Stimulated activated CD8-positive, alpha-beta memory T cell treated with anti-CD3 and anti-CD28 coated beads, Interleukin-7, amount 100 ng/mL, for 24 hours (primary cell): ENCODE measurements around the gene STS.

Experiments used
- DNase-seq: peaks from one replicate; pipeline ENCODE4 v3.0.0-alpha.2; 2020; ENCODE audit warnings: low read depth

STS gene

DNA sequence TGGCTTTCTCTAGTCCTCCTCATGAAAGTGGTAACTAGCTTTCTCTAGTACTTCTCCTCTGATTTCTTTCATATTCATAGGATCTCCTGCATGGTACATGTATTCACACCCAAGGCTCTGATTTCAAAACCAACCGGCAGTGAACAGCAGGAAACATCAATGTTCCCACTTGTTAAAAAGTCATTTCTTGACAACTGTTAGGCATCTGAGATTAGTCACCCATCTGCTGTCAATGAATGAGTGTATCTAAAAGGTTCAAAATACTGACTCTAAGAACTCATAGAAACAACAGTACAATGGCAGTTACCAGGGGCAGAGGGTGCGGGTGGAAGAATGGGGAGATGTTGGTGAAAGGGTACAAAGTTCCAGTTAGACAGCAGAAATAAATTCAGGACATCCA, 31.9 kb downstream of the STS start:
- DNase-seq = no peak

DNA sequence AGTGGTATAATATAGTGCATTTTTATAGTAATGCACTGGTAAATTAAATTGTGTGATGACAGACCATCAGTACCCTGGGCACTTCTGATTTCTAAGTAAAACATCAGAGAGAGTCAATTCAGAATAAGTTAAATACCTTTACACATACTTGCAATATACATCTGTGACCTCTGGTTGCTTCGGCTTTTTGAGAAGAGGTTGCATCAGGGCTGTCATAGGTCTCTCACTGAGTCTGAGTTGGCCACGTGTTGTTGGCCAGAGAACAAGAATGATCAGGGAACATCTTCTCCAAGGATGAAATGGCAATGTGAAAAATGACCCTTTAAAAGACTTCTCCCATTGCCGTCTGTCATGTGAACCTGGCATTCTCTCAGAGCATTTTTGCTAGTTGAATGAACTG, 37.3 kb downstream of the STS start:
- DNase-seq = no peak

DNA sequence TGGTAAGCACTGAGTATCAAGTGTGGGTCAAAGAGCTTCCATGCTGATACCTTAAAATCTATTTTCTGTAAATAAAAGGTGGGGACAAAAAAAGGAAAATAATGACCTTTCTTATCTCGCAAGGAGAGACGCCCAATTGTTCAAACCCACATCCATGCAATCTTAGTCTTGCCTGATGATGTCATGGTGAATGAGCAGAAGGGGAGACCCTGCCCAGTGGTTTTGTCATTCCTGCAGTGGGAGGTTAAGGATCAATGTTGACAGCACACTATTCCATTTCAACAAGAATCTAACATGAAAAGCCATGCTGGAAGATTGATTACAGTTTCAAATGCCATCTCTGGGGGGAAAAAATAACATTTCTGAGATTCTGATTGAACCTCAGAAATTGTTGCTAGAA, 41.2 kb downstream of the STS start:
- no peak for DNase-seq

DNA sequence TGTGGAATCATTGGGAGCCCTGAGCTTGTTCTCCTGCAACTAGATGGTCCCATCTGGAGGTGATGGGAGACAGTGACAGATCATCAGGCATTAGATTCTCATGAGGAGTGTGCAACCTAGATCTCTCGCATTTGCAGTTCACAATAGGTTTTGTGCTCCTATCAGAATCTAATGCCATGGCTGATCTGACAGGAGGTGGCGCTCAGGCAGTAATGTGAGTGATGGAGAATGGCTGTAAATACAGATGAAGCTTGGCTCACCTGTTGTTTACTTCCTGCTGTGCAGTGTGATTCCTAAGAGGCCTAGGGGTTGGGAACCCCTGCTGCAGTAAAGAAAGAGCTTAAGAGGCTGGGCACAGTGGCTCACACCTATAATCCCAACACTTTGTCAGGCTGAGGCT, 42.6 kb downstream of the STS start:
- DNase-seq = no peak

DNA sequence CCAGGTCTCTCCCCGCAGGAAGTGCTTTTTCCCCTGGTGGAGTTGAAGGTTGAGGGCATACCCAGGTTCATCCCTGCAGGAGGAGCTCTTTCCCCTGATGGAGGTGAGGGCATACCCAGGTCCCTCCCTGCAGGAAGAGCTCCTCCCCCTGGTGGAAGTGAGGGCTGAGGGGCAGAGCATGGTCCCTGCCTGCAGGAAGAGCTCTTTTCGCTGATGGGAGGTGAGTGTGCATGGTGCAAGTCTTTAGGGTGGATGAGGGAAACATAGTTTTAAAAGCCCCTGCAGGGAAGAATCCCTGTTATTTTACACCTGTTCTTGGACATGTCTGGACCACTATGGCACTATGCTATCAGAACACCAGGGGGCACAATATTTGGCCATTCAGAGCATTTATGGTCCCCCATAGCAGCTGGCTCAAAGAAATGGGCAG, 44.2 kb downstream of the STS start:
- DNase-seq = no peak

DNA sequence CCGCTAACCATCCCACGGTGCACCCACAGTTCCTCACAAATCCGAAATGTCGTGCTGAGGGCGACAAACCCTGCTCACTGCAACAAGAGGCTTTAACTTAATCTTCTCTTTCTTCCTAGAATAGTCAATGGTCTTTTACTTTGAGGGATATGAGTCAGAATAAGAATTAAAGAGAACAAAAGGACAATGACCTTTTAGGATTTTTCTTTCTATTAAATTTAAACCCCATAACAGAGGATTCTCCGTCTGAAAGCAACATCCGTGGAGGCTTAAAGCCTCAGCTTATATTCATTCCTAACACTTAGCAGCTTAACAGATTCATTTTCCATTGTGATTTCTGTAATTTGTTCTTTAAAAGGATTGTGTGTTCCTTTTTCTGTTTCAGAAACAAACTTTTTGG, 45.4 kb downstream of the STS start:
- no peak for DNase-seq

DNA sequence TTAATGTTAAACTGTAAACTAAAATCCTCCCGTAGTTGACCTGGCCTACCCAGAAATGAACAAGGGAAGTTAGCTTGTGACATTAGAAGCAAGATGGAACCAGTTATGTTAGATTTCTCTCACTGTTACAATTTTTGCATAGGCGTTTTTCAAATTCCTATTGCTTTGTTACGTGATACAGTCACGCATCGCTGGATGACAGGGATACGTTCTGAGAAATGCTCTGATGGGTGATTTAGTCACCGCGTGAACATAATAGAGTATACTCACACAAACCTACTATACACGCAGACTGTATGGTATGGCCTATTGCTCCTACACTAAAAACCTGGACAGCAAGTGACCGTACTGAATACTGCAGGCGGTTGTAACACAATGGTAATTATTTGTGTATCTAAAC, 47.1 kb downstream of the STS start:
- DNase-seq = no peak
